Medulla oblongata (tissue), 1 donor: Measurements from ENCODE around the gene ARMC9.
"Not testable (repeated sequence)": the region's sequence is repeated elsewhere in the genome, so short reads cannot be mapped to it uniquely, and the experiment has no call there.

ENCODE experiments used
- DNase-seq: peaks from one replicate; pipeline ENCODE4 v3.0.0-alpha.2; 2015; ENCODE audit errors: extremely low spot score

The ARMC9 gene

GRCh38 chr2:231397011-231397927, 198.8 kb downstream of the ARMC9 start:
- DNase-seq = no peak

- DNase-seq = no peak
Measured at GRCh38 chr2:231397928-231398294, 199.5 kb downstream of the ARMC9 start.

GRCh38 chr2:231398585-231398984, 200.2 kb downstream of the ARMC9 start:
- DNase-seq = no peak

DNA sequence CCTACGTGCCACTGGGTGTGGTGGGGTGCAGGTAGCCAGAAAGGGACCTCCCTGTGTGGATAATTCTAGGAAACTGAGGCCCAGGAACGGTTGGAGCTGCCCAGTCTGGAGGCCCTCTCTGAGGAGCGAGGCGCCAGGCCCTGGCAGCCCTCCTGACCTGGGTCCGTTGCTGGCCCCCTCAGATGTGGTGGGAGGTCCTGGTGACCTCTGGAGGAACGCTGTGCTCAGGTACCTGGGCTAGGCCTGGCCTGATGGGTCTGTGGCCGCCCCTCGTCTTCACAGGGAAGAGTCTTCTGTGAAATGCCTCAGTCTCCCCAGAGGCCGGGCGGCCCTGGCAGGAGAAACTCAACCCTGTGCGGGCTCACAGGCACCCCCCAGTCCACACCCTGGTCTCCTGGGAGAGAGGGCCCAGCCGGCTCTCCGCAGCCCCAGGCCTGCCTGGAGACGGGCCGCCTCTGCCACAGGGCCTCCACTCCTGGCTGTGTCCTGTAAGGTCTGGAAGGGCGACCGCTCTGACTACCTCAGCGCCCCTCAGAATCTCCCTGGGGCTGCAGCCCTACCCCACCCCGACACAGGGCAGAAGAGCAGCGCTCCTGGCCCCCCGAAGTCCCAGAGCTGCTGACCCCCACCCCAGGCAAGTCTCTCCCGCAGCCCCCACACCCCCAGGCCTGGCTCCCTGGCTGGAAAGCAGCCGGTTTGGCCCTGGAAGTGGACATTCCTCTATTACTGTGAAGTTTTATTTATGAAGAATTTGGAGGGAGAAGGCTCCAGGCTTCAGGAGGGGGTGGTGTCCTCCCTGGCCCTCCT, 200.8 kb downstream of the ARMC9 start:
- no peak for DNase-seq

GRCh38 chr2:231399853-231400680, 201.6 kb downstream of the ARMC9 start:
- DNase-seq = peak; percentile 56

DNA sequence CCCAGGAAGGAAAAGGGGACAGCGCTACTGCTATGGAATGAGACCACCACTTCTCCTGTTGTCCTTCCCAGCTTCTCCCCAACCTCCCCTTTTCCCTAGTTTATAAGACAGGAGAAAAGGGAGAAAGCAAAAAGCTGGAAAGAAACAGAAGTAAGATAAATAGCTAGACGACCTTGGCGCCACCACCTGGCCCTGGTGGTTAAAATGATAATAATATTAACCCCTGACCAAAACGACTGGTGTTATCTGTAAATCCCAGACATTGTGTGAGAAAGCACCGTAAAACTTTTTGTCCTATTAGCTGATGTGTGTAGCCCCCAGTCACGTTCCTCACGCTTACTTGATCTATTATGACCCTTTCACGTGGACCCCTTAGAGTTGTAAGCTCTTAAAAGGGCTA, 202.2 kb downstream of the ARMC9 start:
- not testable (repeated sequence) for DNase-seq

DNA sequence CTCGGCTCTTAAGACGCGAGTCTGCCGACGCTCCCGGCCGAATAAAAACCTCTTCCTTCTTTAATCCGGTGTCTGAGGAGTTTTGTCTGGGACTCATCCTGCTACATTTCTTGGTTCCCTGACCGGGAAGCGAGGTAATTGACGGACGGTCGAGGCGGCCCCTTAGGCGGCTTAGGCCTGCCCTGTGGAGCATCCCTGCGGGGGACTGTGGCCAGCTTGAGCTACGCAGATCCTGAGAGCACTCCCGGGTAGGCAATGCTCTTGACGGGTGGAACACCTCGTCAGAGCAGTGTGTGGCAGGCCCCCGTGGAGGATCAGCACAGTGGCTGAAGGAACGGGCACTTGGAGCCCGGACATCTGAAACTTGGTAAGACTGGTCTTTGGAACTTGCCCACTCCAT, 202.7 kb downstream of the ARMC9 start:
- DNase-seq = not testable (repeated sequence)

GRCh38 chr2:231403421-231404182, 205.2 kb downstream of the ARMC9 start:
- DNase-seq = not testable (repeated sequence)

DNA sequence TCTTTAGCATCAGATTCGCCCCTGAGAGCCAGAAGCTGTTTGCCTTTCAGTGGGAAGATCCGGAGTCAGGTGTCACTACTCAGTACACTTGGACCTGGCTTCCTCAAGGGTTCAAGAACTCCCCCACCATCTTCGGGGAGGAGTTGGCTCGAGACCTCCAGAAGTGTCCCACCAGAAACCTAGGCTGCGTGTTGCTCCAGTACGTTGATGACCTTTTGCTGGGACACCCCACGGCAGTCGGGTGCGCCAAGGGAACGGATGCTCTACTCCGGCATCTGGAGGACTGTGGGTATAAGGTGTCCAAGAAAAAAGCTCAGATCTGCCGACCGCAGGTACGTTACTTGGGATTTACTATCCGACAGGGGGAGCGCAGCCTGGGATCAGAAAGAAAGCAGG, 205.8 kb downstream of the ARMC9 start:
- not testable (repeated sequence) for DNase-seq

GRCh38 chr2:231405601-231406367, 207.4 kb downstream of the ARMC9 start:
- DNase-seq = not testable (repeated sequence)

GRCh38 chr2:231407686-231408085, 209.3 kb downstream of the ARMC9 start:
- not testable (repeated sequence) for DNase-seq

GRCh38 chr2:231408304-231408703, 209.9 kb downstream of the ARMC9 start:
- DNase-seq = not testable (repeated sequence)

DNA sequence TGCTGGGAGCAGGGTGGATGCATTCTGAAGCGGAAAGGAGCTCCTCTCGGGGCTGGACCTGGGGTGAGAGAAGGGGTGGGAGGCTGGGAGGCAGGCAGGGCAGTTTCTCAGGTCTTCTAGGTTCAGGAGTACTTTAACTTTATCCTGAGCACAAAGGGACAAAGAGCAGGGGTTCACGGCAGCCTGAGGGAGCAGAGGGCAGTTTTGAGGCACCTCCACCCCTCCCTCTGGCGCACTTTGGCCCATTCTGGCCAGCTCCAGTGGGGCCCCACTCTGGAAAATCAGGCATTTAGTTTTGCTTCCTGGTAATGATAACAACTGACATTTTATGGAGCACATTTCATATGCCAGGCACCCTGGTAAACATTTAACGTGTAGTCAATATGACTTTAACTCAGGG, 211.3 kb downstream of the ARMC9 start:
- DNase-seq = no peak

- DNase-seq = no peak
Measured at GRCh38 chr2:231410293-231411004, 212.0 kb downstream of the ARMC9 start.

GRCh38 chr2:231411237-231411636, 212.8 kb downstream of the ARMC9 start:
- no peak for DNase-seq

DNA sequence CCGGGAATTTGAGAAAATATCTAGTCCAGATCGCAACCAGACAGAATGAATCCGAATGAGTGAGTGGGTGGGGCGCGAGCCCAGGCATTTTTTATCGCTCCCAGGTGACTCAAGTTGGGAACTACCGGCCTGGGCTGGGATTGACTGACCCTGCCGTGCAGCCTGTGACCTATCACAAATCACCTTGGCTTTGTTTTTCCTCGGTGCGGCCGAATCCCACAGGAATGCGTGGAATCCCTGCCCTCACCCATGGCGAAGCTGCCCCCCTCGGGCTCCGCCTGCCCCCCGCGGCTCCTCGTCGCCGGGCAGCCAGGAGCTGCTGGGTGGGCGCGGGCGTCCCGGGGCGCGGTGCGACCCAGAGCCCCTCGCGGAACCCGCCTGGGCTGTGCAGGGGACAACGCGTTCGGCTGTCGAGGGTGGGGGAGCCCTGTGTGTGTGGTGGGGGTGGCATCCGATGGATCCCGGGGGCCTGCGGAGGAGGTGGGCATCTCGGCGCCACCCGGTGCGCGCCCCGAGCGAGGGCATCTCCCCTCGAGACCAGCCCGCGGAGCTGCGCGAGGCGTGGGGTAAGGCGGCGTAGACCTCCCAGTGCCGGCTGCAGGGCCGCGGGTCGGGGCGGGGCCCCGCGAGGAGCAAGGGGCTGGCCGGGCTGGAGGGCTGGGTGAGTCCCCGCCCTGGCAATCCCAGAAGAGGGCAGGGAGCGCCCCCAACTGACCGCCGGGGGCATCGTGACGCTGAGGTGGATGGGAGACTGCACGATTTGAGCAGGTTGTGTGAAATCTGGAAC, 213.6 kb downstream of the ARMC9 start:
- DNase-seq = peak; percentile 89

GRCh38 chr2:231412618-231412963, 214.2 kb downstream of the ARMC9 start:
- DNase-seq = no peak

DNA sequence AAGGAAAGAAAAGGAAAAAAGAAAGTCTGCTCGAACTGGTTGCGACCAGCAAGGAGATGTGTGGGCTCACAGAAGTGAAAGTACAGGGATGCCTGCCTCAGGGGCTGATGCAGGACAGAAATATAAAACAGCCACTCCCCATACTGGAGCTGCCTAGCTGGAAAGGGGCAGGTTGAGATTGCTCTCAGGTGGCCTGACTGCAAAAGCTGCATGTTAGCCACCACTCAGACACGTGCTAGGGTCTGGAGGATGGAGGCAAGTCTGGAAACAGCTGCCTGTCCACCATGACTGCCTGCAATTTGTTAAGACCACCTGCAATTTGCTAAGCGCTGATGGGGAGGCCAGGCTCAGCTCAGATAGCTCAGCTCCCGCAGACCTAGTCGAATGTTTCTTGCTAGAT, 215.0 kb downstream of the ARMC9 start:
- no peak for DNase-seq

- DNase-seq = no peak
Measured at GRCh38 chr2:231413921-231414476, 215.6 kb downstream of the ARMC9 start.
